Measurements from ENCODE around the gene SAXO1. TPM values are rescaled to one million over a fixed set of nuclear protein-coding genes. Genes with fewer than 3 reads are reported as not detected.
A peak's percentile ranks its signal among the peaks of the same experiment; 100 is the strongest.

SAXO1 gene
- total RNA-seq, 1 donor, result 0.18 TPM

DNA sequence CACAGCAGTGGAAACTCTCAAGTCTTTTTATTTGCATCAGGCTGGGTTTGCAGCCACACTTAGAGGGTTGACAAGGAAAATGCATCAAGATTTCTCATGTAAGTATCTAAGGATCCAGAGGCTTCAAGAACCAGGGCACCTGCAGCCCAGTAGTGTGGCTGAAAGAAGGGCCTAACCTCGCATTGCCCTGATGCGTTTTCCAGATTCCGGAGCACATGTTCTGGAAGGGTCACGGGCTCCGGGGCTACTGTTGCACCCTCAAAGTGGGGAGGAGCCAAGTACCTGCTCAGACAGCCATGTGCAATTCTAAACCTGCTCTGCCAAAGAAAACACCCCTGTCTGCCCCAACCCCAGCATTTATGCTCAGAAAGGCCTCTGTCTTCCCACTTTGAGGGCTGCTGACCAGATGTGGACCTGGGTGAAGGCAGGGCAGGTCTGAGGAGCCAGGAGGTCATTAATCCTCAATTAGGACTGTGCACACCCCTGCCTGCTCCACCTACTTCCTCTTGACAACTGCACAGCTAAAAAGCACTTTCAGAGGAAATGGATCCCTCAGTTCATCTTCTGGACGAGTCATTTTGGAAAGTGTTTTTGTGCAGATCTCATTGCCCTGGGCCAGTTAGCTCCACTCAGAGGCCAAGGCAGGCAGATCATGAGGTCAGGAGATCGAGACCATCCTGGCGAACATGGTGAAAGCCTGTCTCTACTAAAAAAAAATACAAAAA lies 110.7 kb downstream of the SAXO1 start:
- TF ChIP-seq, protein P1, sequence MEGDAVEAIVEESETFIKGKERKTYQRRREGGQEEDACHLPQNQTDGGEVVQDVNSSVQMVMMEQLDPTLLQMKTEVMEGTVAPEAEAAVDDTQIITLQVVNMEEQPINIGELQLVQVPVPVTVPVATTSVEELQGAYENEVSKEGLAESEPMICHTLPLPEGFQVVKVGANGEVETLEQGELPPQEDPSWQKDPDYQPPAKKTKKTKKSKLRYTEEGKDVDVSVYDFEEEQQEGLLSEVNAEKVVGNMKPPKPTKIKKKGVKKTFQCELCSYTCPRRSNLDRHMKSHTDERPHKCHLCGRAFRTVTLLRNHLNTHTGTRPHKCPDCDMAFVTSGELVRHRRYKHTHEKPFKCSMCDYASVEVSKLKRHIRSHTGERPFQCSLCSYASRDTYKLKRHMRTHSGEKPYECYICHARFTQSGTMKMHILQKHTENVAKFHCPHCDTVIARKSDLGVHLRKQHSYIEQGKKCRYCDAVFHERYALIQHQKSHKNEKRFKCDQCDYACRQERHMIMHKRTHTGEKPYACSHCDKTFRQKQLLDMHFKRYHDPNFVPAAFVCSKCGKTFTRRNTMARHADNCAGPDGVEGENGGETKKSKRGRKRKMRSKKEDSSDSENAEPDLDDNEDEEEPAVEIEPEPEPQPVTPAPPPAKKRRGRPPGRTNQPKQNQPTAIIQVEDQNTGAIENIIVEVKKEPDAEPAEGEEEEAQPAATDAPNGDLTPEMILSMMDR (IDR thresholded peaks at IDR 0.05; ENCODE audit: insufficient read depth, low read length), result no peak
- no peak overlapping the region for H3K4me3 ChIP-seq (ENCODE audit: low read depth, low read length)
- no peak for DNase-seq (ENCODE audit: low read depth)

DNA sequence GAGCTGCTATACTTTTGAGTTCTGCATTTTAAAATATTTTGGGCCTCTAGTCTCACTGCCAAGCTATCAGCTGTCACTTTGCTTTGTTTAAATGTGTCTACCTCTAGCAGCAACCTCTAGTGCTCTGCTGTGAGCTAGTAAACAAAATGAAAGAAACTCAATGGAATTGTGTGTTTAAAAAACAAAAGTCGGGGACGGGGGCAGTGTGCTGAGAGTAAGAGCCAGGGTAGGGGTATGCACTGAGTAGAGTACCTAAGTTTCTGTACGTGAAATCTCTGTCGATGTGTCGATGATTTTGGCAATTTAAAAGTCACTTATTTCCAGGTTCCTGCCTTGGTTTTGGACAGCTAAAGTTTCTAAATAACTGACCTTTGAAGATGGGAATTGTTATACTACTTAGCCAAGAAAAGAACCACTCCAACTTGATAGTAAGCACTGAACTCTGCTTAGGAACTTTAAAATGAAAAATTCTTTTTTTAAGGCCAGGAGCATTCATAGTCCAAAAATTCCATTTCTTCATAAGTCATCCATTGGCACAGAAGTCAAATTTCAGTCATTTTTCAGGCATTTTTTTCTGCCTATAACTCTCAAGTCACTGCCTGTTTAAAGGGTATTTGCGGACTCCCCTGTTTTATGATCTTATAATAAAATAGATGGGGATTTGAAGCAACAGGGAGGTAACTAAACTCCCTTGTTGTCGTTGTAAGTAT lies 111.5 kb downstream of the SAXO1 start:
- no peak overlapping the region for H3K4me3 ChIP-seq (ENCODE audit: low read depth, low read length)
- TF ChIP-seq, protein P1 (IDR thresholded peaks at IDR 0.05; ENCODE audit: insufficient read depth, low read length), result no peak
- peak; percentile 83 for DNase-seq (ENCODE audit: low read depth)

DNA sequence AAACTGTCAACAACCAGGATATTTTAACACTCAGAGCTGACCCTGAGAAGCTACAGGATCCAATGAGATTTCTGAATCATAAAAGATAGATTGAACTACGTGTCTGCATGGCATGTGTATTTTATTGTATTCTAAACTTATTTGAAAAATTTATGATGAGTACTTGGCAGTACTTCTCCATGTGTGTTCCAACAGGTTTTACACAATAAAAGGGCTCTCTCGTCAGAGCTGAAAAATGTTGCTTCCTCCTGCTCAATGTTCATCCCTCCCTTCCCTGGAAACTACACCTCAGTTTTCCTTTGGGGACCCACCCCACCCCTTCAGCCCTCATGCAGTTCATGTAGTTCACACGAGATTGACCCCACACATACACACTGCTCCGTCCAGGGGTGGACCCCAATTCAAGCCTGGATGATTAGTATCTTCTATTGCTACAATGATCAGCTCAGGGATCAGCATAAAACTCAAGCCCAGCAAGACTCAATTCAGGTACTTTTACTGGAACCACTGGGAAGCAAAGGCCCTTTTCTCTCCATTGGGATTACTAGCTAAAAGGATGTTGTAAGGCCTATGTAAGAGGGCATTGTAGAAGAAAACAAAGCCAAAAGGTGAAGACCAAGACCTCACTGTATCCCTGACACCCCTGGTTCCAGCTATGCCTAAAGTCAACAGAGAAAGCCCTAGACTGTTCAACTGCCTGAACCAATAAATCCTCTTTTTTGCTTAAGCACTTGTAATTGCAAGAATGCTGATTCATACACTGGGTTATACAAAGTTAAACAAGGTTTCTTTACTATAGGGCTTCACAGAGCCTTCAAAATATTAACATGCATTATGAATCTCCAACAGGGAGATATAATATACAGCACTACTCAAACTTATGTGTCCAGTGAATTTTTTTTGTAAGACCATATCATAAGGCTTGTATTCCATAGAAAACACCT lies 112.6 kb downstream of the SAXO1 start:
- H3K4me3 ChIP-seq (ENCODE audit: low read depth, low read length), result no peak overlapping the region
- TF ChIP-seq, protein P1 (IDR thresholded peaks at IDR 0.05; ENCODE audit: insufficient read depth, low read length), result no peak
- DNase-seq (ENCODE audit: low read depth), result peak; percentile 75

DNA sequence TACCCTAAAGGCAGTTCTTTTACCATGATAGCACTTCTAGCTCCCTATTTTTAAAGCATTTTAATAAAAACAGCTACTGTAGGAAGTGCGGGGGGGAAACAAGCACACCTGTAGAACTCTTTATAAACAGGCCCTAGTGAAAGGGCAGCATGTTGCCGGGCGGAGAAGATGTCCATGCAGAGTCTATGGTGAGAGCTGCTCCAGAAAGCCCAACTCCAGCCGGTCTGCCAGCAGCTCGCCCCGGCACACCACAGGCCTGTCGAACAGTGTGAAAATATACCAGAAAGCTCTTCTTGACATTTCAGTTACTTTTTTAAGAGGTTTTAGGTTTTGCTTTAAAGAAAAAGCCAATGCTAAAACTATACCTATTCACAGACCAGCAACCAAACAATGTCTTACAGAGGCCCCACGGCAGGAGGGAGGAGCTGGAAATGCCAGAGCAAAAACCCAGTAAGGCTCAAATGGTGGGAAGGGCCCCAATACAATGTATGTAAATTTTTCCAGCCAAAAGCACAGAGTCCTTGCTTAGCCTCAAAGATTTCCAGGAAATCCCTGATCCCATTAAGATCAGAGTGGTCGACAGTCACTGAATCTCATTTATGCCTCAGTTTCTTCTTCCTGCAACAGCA lies 121.2 kb downstream of the SAXO1 start:
- TF ChIP-seq, protein P1 (IDR thresholded peaks at IDR 0.05; ENCODE audit: insufficient read depth, low read length), result no peak
- no peak overlapping the region for H3K4me3 ChIP-seq (ENCODE audit: low read depth, low read length)
- DNase-seq (ENCODE audit: low read depth), result no peak

DNA sequence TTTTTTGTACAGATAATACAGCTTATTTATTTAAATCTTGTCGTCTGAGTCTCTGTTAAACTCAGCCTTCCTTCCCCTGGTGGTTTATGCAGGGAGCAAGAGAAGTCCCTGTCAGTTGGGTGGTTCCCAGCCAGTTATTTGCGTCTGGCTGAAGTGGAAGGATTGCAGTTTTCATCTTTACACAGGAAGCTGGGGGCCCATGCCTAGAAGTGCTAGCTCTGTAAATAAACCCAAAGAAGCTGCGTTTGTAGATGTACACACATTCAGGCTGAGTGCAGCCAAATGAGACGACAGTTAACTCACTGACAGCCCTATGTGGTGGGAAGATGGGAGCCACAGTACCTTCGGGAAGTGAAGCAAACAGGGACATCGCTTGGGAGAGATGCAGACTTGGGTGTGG lies 122.1 kb downstream of the SAXO1 start:
- DNase-seq (ENCODE audit: low read depth), result no peak
- H3K4me3 ChIP-seq (ENCODE audit: low read depth, low read length), result no peak overlapping the region
- TF ChIP-seq, protein P1 (IDR thresholded peaks at IDR 0.05; ENCODE audit: insufficient read depth, low read length), result no peak

DNA sequence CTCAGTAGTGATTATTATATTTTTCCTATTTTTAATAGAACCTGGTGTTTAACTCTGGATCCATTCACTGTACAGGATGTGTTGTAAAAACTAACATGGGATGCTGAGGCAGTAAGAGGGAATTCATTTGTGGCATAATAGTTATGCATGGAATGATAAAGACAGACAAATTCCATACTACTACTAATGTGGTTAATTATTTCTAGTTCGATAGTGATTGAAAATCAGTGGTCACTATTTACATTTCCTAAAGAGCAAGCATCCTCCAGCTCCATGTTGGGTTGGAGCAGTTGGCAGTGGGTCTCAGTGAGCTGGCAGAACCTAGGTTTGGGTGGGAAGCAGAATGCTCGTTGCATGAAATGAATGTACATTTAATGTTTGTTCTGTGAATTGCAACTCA lies 122.6 kb downstream of the SAXO1 start:
- no peak for DNase-seq (ENCODE audit: low read depth)
- TF ChIP-seq, protein P1 (IDR thresholded peaks at IDR 0.05; ENCODE audit: insufficient read depth, low read length), result no peak
- no peak overlapping the region for H3K4me3 ChIP-seq (ENCODE audit: low read depth, low read length)
